ENCODE data around the gene ANKIB1. TPM values are rescaled to one million over a fixed set of nuclear protein-coding genes. Genes with fewer than 3 reads are reported as not detected.

Gene ANKIB1
- polyA plus RNA-seq, 1 of the 3 experiments (the other 2 are of a cell fraction) = 24.6 TPM

DNA sequence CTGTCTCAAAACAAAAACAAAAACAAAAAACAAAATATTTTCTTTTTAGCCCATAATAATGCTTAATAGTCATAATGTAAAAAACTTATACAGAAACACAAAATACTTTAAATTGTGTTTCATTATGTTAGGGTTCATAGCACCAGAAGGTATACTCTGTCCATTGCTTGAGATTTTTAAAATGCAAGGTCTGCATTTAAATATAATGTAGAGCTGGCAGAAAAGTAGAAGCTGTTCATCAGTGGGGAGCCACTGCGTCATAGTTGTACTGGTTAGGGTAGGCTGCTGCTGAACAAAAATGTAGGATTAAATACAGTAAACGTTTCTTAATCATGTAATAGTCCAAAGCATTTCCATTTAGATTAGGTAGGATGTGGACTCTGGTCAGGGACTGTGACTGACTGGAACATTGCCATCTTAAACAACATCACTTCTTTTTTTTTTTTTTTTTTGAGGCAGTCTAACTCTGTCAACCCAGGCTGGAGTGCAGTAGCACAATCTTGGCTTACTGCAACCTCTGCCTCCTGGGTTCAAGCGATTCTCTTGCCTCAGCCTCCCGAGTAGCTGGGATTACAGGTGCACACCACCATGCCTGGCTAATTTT lies 85.2 kb downstream of the ANKIB1 start:
- no peak for TF ChIP-seq RXRA (IDR thresholded peaks at IDR 0.05; ENCODE audit: borderline replicate concordance, low read depth)
- TF ChIP-seq NRF1 (IDR thresholded peaks at IDR 0.05; ENCODE audit: low read depth, low read length) = no peak
- no peak for TF ChIP-seq POLR2AphosphoS5 (IDR thresholded peaks at IDR 0.05; ENCODE audit: low read depth, low read length)
- no peak for TF ChIP-seq SMC3 (IDR thresholded peaks at IDR 0.05; ENCODE audit: low read depth, low read length)
- no peak for TF ChIP-seq NFIC (IDR thresholded peaks at IDR 0.05; ENCODE audit: borderline replicate concordance)
- no peak for TF ChIP-seq TCF12 (IDR thresholded peaks at IDR 0.05)
- no peak for TF ChIP-seq GATA2 (CRISPR knock-in tag; IDR thresholded peaks at IDR 0.05)
- no peak for TF ChIP-seq TEAD4 (IDR thresholded peaks at IDR 0.05; ENCODE audit: borderline replicate concordance, insufficient read depth)
- TF ChIP-seq, protein P1, sequence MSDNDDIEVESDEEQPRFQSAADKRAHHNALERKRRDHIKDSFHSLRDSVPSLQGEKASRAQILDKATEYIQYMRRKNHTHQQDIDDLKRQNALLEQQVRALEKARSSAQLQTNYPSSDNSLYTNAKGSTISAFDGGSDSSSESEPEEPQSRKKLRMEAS (IDR thresholded peaks at IDR 0.05; ENCODE audit: low read depth) = no peak
- no peak for TF ChIP-seq EP300 (IDR thresholded peaks at IDR 0.05; ENCODE audit: borderline replicate concordance in 1 of 2, low read depth in 1 of 2, low read length in 1 of 2)
- no peak for TF ChIP-seq SIN3A (IDR thresholded peaks at IDR 0.05; ENCODE audit: borderline replicate concordance, low read depth, low read length)
- TF ChIP-seq, protein P2, sequence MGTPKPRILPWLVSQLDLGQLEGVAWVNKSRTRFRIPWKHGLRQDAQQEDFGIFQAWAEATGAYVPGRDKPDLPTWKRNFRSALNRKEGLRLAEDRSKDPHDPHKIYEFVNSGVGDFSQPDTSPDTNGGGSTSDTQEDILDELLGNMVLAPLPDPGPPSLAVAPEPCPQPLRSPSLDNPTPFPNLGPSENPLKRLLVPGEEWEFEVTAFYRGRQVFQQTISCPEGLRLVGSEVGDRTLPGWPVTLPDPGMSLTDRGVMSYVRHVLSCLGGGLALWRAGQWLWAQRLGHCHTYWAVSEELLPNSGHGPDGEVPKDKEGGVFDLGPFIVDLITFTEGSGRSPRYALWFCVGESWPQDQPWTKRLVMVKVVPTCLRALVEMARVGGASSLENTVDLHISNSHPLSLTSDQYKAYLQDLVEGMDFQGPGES (IDR thresholded peaks at IDR 0.05; ENCODE audit: low read depth, low read length) = no peak
- TF ChIP-seq RAD21 (IDR thresholded peaks at IDR 0.05; ENCODE audit: low read length) = no peak
- TF ChIP-seq MXI1 (IDR thresholded peaks at IDR 0.05; ENCODE audit: low read depth, low read length) = no peak
- no peak for TF ChIP-seq ELF1 (IDR thresholded peaks at IDR 0.05)
- TF ChIP-seq EZH2phosphoT487 (IDR thresholded peaks at IDR 0.05; ENCODE audit: borderline replicate concordance, low read depth) = no peak
- TF ChIP-seq, protein P3, sequence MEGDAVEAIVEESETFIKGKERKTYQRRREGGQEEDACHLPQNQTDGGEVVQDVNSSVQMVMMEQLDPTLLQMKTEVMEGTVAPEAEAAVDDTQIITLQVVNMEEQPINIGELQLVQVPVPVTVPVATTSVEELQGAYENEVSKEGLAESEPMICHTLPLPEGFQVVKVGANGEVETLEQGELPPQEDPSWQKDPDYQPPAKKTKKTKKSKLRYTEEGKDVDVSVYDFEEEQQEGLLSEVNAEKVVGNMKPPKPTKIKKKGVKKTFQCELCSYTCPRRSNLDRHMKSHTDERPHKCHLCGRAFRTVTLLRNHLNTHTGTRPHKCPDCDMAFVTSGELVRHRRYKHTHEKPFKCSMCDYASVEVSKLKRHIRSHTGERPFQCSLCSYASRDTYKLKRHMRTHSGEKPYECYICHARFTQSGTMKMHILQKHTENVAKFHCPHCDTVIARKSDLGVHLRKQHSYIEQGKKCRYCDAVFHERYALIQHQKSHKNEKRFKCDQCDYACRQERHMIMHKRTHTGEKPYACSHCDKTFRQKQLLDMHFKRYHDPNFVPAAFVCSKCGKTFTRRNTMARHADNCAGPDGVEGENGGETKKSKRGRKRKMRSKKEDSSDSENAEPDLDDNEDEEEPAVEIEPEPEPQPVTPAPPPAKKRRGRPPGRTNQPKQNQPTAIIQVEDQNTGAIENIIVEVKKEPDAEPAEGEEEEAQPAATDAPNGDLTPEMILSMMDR (IDR thresholded peaks at IDR 0.05) = no peak
- TF ChIP-seq RCOR1 (IDR thresholded peaks at IDR 0.05; ENCODE audit: low read length) = no peak
- TF ChIP-seq, protein P4, sequence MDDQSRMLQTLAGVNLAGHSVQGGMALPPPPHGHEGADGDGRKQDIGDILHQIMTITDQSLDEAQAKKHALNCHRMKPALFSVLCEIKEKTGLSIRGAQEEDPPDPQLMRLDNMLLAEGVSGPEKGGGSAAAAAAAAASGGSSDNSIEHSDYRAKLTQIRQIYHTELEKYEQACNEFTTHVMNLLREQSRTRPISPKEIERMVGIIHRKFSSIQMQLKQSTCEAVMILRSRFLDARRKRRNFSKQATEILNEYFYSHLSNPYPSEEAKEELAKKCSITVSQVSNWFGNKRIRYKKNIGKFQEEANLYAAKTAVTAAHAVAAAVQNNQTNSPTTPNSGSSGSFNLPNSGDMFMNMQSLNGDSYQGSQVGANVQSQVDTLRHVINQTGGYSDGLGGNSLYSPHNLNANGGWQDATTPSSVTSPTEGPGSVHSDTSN (IDR thresholded peaks at IDR 0.05) = no peak
- Histone ChIP-seq H3K9me2 (no peaks in the 10 kb centered on the region), H3K36me3 (replicated peaks in 1 of 2; ENCODE audit: control insufficient read depth in 1 of 2, insufficient read depth in 2 of 2, low read length in 1 of 2) (peaks cover 73 to 76% of the 10 kb centered on the region in 2 experiments), H2AFZ (ENCODE audit: low read depth) (no peak overlapping the region), H3K27ac (ENCODE audit: low read depth in 2 of 2, low read length in 1 of 2) (no peak overlapping the region), H3K9ac (no peak overlapping the region), H3K4me3 (ENCODE audit: low read depth in 2 of 2, low read length in 1 of 2) (no peak overlapping the region), H3K4me1 (ENCODE audit: control insufficient read depth in 1 of 2, insufficient read depth in 2 of 2, low read depth in 1 of 2, low read length in 1 of 2) (no peaks in the 10 kb centered on the region; a peak in 1 of 4 replicates), H3K27me3 (ENCODE audit: insufficient read depth) (no peaks in the 10 kb centered on the region), H4K20me1 (ENCODE audit: insufficient read depth) (no peaks in the 10 kb centered on the region), H3K4me2 (no peak overlapping the region), H3K9me3 (peaks cover 7% of the 10 kb centered on the region; the same call in 1 of the 2 replicates), H3F3A (replicated peaks; ENCODE audit: insufficient read depth) (peaks cover 7% of the 10 kb centered on the region), H3K79me2 (ENCODE audit: insufficient read depth) (no peaks in the 10 kb centered on the region)
- no peak for DNase-seq
- CTCF ChIA-PET = interaction anchor here (1.2 kb wide), 1 partner anchor 116 kb away, joined by 3 read pairs; the partner anchor contains the start of gene GATAD1
- WGBS (ENCODE audit: low lambda C conversion rate) = 91% methylated on average over 4 of the region's 4 CpGs
- POLR2A ChIA-PET = no interaction called here
